Liver (tissue), 2 donors: ENCODE data around the gene GARIN5B.

Experiments
- CTCF ChIP-seq: fragments of 150-350 bp; IDR thresholded peaks from 2 replicates; pipeline ENCODE4 v1.5.1; 2017; ENCODE audit warnings: improper control_type of control experiment, low read depth, low read length; ENCODE audit not compliant: missing input control
- REST ChIP-seq: IDR thresholded peaks from 2 replicates; pipeline ENCODE4 v1.6.1; 2016; ENCODE audit warnings: antibody characterized with exemption, mild to moderate bottlenecking
- YY1 ChIP-seq: IDR thresholded peaks from 2 replicates; pipeline ENCODE4 v1.6.1; 2016; ENCODE audit warnings: antibody characterized with exemption, mild to moderate bottlenecking
- donor health status: healthy.

GRCh38 chr19:55333870-55334269, 29.2 kb downstream of the GARIN5B start:
- TF ChIP-seq CTCF (no peak), REST (no peak), YY1 (no peak)
